Panc1 (cell line): ENCODE measurements around the gene GNG4.

Experiments used
- CTCF ChIP-seq: fragments of 450-650 bp; IDR thresholded peaks from 2 replicates; pipeline ENCODE4 v1.5.1; 2017; ENCODE audit warnings: mild to moderate bottlenecking
- REST ChIP-seq, 2 experiments: IDR thresholded peaks; 2 replicates each; pipeline ENCODE4 v1.6.1; 2011 to 2012; ENCODE audit warnings: low read depth in 2 of 2, control low read depth in 1 of 2, low read length in 1 of 2, mild to moderate bottlenecking in 1 of 2, moderate library complexity in 1 of 2; ENCODE audit not compliant: insufficient read depth in 1 of 2

- TF ChIP-seq REST (IDR thresholded peaks at IDR 0.05; ENCODE audit: insufficient read depth in 1 of 2, low read depth in 2 of 2, low read length in 1 of 2): no peak
- no peak for TF ChIP-seq CTCF
Observed at GRCh38 chr1:235669277-235669676, 19.7 kb upstream of the GNG4 start.
